Subcutaneous adipose tissue (tissue), 4 donors: ENCODE data around the gene CD109. TPM values are rescaled to one million over a fixed set of nuclear protein-coding genes. Genes with fewer than 3 reads are reported as not detected.

Source experiments
- CTCF ChIP-seq: fragments of 450-650 bp; IDR thresholded peaks from one replicate; pipeline ENCODE4 v1.5.1; 2016; ENCODE audit warnings: low read depth, mild to moderate bottlenecking, control low read depth, antibody characterized with exemption, moderate library complexity
- total RNA-seq, 4 donors: library from RNA; depleted of rRNA; stranded (reverse); fragments of >200 nt; gene quantifications; one replicate each; pipeline ENCODE4 v1.1.0, GENCODE V29; 2016

Gene CD109
- 10 to 100 TPM; 16.0 to 59.8 (median 22.5) TPM for total RNA-seq

- TF ChIP-seq CTCF: no peak
Observed at GRCh38 chr6:73695619-73696421, at the start of gene CD109. TSS of gene CD109 (plus strand) at chr6:73696203. CDS start at chr6:73696216, 13 bp downstream.

GRCh38 chr6:73648166-73648565, 47.8 kb upstream of the CD109 start:
- no peak for TF ChIP-seq CTCF

GRCh38 chr6:73649783-73650182, 46.2 kb upstream of the CD109 start:
- no peak for TF ChIP-seq CTCF

- no peak for TF ChIP-seq CTCF
Observed at GRCh38 chr6:73652637-73653570, 43.1 kb upstream of the CD109 start.

- no peak for TF ChIP-seq CTCF
Observed at GRCh38 chr6:73653571-73654424, 42.2 kb upstream of the CD109 start, which contains the start of gene SLC17A5. TSS of gene SLC17A5 (minus strand) at chr6:73653992. CDS start at chr6:73653886, 106 bp downstream.

GRCh38 chr6:73655341-73655917, 40.6 kb upstream of the CD109 start:
- no peak for TF ChIP-seq CTCF
